Omental fat pad (tissue), 4 donors: ENCODE measurements around the gene ACSL4. TPM values are rescaled to one million over a fixed set of nuclear protein-coding genes. Genes with fewer than 3 reads are reported as not detected.

Experiments
- ATAC-seq: fragments of 150-250 bp; one replicate; pipeline ENCODE4 v1.9.1; 2016; ENCODE audit warnings: mild to moderate bottlenecking, moderate library complexity; ENCODE audit not compliant: low FRiP score
- DNase-seq: peaks from one replicate; pipeline ENCODE4 v3.0.0-alpha.2; 2019; ENCODE audit warnings: low spot score
- total RNA-seq, 4 donors: library from RNA; depleted of rRNA; stranded (reverse); fragments of >200 nt; gene quantifications; one replicate each; pipeline ENCODE4 v1.1.0, GENCODE V29; 2016
- TF ChIP-seq, protein P1 (sequence below), 3 donors: fragments of 450-650 bp; IDR thresholded peaks; one replicate each; pipeline ENCODE4 v1.5.1; 2016 to 2017; ENCODE audit warnings: antibody characterized with exemption in 3 of 3, mild to moderate bottlenecking in 3 of 3, moderate library complexity in 2 of 3

Gene ACSL4
- total RNA-seq, 4 donors from 2014 or later, result 94.7 to 244 (median 166) TPM

DNA sequence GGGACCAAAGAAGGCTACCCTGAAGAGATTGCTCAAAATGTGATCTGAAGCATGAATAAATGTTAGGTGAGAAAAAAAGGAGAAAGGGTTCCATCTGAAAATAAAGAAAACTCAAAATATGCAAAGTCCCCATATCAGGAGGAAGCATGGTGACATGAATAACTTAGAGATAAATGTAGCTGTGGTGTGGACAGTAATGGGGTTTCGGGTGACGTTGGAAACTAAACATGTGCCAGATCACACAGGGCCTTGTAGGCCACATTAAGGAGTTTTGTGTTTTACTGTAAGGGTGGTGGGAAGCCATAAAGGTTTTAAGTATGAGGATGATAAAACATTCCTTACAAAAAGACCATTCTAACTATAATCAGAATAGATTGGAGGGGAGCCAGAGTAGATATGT lies 40.3 kb upstream of the ACSL4 start:
- DNase-seq, result no peak
- no peak for ATAC-seq
- TF ChIP-seq, protein P1, sequence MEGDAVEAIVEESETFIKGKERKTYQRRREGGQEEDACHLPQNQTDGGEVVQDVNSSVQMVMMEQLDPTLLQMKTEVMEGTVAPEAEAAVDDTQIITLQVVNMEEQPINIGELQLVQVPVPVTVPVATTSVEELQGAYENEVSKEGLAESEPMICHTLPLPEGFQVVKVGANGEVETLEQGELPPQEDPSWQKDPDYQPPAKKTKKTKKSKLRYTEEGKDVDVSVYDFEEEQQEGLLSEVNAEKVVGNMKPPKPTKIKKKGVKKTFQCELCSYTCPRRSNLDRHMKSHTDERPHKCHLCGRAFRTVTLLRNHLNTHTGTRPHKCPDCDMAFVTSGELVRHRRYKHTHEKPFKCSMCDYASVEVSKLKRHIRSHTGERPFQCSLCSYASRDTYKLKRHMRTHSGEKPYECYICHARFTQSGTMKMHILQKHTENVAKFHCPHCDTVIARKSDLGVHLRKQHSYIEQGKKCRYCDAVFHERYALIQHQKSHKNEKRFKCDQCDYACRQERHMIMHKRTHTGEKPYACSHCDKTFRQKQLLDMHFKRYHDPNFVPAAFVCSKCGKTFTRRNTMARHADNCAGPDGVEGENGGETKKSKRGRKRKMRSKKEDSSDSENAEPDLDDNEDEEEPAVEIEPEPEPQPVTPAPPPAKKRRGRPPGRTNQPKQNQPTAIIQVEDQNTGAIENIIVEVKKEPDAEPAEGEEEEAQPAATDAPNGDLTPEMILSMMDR (IDR thresholded peaks at IDR 0.05), result no peak

GRCh38 chrX:109770780-109771179 lies 37.7 kb upstream of the ACSL4 start:
- no peak for ATAC-seq
- DNase-seq, result no peak
- TF ChIP-seq, protein P1 (IDR thresholded peaks at IDR 0.05), result no peak

DNA sequence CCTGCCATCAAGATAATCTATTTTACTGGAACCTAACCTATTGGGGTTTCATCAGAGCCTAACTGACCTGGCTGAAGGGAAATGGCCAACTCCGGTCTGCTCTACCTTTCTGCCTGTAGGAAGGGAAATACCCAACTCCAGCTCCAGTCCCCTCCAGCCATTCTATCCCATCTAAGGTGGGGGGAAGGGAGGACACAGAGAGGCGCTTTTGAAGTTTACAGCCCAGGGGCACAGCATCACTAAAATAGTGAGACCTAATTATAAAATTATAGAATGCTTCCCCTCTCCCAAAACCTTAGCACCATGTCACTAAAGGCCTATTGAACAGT lies 27.8 kb upstream of the ACSL4 start:
- ATAC-seq (no peak), DNase-seq (no peak)
- TF ChIP-seq, protein P1 (IDR thresholded peaks at IDR 0.05), result no peak

DNA sequence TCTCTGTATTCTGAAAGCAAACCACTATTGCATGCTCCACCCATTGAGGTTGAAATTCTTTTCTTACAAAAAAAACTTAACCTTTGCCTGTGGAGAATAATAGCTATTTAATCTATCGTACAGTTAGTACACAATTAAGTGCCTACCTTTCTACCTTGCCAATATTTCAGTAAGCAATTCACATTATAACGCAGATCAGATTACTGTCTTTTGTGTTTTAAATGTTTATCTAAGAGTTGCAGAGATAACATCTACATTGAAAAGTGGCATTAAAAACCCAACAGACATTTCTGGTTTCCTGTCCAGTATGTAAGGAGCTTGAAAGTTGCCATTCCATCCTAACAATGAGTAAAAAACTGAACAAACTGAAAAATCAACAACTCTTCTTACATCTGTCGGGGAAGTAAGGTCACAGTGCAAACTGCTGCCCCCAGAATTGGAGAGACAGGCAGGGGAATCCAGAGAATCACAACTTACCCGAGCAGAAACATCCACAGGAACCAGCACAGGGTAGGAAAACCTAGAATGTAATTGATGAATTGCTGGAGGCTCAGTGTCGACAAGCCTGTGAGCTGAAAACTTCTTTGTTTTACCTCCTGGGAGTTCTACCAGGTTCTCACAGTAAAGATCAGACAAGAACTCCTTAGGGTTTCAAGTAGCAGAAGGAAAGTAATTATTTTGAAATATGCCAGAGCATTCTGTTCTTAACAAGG lies 27.3 kb upstream of the ACSL4 start:
- DNase-seq (no peak), ATAC-seq (no peak)
- TF ChIP-seq, protein P1 (IDR thresholded peaks at IDR 0.05), result no peak

- TF ChIP-seq, protein P1 (IDR thresholded peaks at IDR 0.05), result no peak
- no peak for DNase-seq
Observed at GRCh38 chrX:109753256-109753655, 20.2 kb upstream of the ACSL4 start.

GRCh38 chrX:109751698-109752097 lies 18.6 kb upstream of the ACSL4 start:
- DNase-seq (no peak), ATAC-seq (no peak)
- TF ChIP-seq, protein P1 (IDR thresholded peaks at IDR 0.05), result no peak

More at GRCh38 chrX:109753256-109753655, 20.2 kb upstream of the ACSL4 start:
- ATAC-seq, result no peak

DNA sequence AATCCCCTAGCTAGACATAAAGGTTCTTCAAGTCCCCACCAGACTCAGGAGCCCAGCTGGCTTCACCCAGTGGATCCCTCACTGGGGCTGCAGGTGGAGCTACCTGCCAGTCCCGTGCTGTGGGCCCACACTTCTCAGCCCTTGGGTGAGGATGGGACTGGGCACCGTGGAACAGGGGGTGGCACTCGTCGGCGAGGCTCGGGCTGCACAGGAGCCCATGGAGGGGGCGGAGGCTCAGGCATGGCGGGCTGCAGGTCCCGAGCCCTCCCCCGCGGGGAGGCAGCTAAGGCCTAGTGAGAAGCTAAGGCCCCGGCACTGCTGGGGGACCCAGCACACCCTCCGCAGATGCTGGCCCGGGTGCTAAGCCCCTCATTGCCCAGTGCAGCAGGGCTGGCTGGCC lies 16.1 kb upstream of the ACSL4 start:
- DNase-seq, result no peak
- ATAC-seq, result no peak
- TF ChIP-seq, protein P1 (IDR thresholded peaks at IDR 0.05), result no peak
